Measurements from ENCODE around the gene MYO1F.
"Not testable (repeated sequence)": the region's sequence is repeated elsewhere in the genome, so short reads cannot be mapped to it uniquely, and the experiment has no call there.

Gene MYO1F

GRCh38 chr19:8514505-8515009, 62.7 kb downstream of the MYO1F start:
- DNase-seq, result not testable (repeated sequence)

- DNase-seq, result peak; percentile 98
These were observed 63.3 kb downstream of the MYO1F start, which contains the start of gene ZNF414 for GRCh38 chr19:8513687-8514504. Gene ZNF414 (minus strand): TSS chr19:8514167. CDS start chr19:8514046, 121 bp downstream.

GRCh38 chr19:8513036-8513686, 64.1 kb downstream of the MYO1F start:
- no peak for DNase-seq

GRCh38 chr19:8512115-8512967, 64.9 kb downstream of the MYO1F start:
- DNase-seq, result peak; percentile 71

- DNase-seq, result no peak
These were observed 65.6 kb downstream of the MYO1F start for GRCh38 chr19:8511573-8512101.

GRCh38 chr19:8510589-8511115, 66.6 kb downstream of the MYO1F start:
- DNase-seq, result no peak

- DNase-seq, result no peak
These were observed 70.8 kb downstream of the MYO1F start for GRCh38 chr19:8506402-8506957.

- peak; percentile 91 for DNase-seq
These were observed 71.4 kb downstream of the MYO1F start for GRCh38 chr19:8505680-8506401.

- no peak for DNase-seq
These were observed 72.3 kb downstream of the MYO1F start for GRCh38 chr19:8504919-8505318.

- no peak for DNase-seq
These were observed 73.1 kb downstream of the MYO1F start for GRCh38 chr19:8504171-8504570.

GRCh38 chr19:8503510-8503909, 73.7 kb downstream of the MYO1F start:
- DNase-seq, result no peak

- DNase-seq, result no peak
These were observed 75.3 kb downstream of the MYO1F start for GRCh38 chr19:8501981-8502380.

GRCh38 chr19:8501516-8501915, 75.7 kb downstream of the MYO1F start:
- DNase-seq, result no peak

- no peak for DNase-seq
These were observed 77.1 kb downstream of the MYO1F start for GRCh38 chr19:8500158-8500557.

- DNase-seq, result no peak
These were observed 78.0 kb downstream of the MYO1F start for GRCh38 chr19:8499048-8499833.

GRCh38 chr19:8498295-8498694, 78.9 kb downstream of the MYO1F start:
- DNase-seq, result no peak

GRCh38 chr19:8494158-8494557, 83.1 kb downstream of the MYO1F start:
- no peak for DNase-seq

GRCh38 chr19:8491574-8491973, 85.7 kb downstream of the MYO1F start:
- no peak for DNase-seq

GRCh38 chr19:8490873-8491272, 86.4 kb downstream of the MYO1F start:
- no peak for DNase-seq

GRCh38 chr19:8490395-8490760, 86.9 kb downstream of the MYO1F start:
- no peak for DNase-seq
